Thoracic aorta (tissue), 2 donors: Measurements from ENCODE around the gene LIMCH1. TPM values are rescaled to one million over a fixed set of nuclear protein-coding genes. Genes with fewer than 3 reads are reported as not detected.

Source experiments
- ATAC-seq: fragments of 150-250 bp; one replicate; pipeline ENCODE4 v1.8.0; 2017; ENCODE audit warnings: low read depth; ENCODE audit not compliant: insufficient number of reproducible peaks, low FRiP score
- DNase-seq: peaks from one replicate; pipeline ENCODE4 v3.0.0-alpha.2; 2020; ENCODE audit warnings: low spot score
- H3K27ac ChIP-seq, 2 donors: fragments of 200-600 bp; sonication (generic); 1 replicate in 1 of 2; 2 replicates in 1 of 2; pipeline ENCODE4 v1.5.1; 2016; ENCODE audit warnings: mild to moderate bottlenecking in 2 of 2, moderate library complexity in 2 of 2
- H3K27me3 ChIP-seq: fragments of 200-600 bp; sonication (generic); replicated peaks from 2 replicates; pipeline ENCODE4 v1.6.0; 2016; ENCODE audit warnings: mild to moderate bottlenecking; ENCODE audit not compliant: insufficient read depth
- H3K36me3 ChIP-seq: fragments of 200-600 bp; sonication (generic); one replicate; pipeline ENCODE4 v1.5.1; 2016
- H3K4me1 ChIP-seq, 2 donors: fragments of 200-600 bp; sonication (generic); 1 replicate in 1 of 2; 2 replicates in 1 of 2; pipeline versions ENCODE4 v1.5.1 to v1.6.0; 2016; ENCODE audit warnings: low read depth in 2 of 2, mild to moderate bottlenecking in 1 of 2; ENCODE audit not compliant: control insufficient read depth in 1 of 2
- H3K4me3 ChIP-seq: fragments of 200-600 bp; sonication (generic); 2 replicates; pipeline ENCODE4 v1.5.1; 2016; ENCODE audit warnings: mild to moderate bottlenecking
- H3K9me3 ChIP-seq: fragments of 200-600 bp; sonication (generic); 2 replicates; pipeline ENCODE4 v1.5.1; 2016
- total RNA-seq, 2 donors: library from RNA; depleted of rRNA; stranded (reverse); fragments of >200 nt; gene quantifications; one replicate each; pipeline versions ENCODE4 v1.1.0 to v1.2.3, GENCODE V29; 2016
- TF ChIP-seq, protein P1 (sequence below): fragments of 200-600 bp; sonication (generic); IDR thresholded peaks from one replicate; pipeline ENCODE4 v1.5.1; 2019; ENCODE audit warnings: antibody characterized with exemption

LIMCH1 gene
- total RNA-seq, 2 donors from 2014 or later: 95.3 to 158 TPM

DNA sequence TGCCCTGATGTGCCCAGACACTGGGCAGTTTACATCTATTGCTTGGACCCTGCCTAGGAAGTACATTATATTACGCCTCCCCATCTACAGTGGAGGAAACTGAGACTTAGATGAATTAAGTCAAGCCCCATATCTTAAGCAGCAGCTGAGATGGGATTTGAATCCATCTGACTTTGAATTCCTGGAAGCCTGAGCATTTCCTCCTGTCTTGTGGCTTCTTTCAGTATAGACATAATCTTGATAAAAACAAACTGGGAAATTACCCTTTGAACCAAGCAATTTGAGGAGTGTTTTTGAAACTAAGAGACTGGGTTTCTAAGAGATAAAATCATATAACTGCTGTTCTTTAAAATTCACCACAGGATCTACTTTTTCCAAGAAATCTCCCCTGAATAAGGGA is 18.6 kb downstream of the LIMCH1 start:
- peaks cover 13 to 36% of the 10 kb centered on the region in 2 donors for H3K4me1 ChIP-seq
- no peaks in the 10 kb centered on the region for H3K36me3 ChIP-seq
- no peaks in the 10 kb centered on the region for H3K27me3 ChIP-seq
- no peak overlapping the region for H3K27ac ChIP-seq
- no peak overlapping the region for H3K4me3 ChIP-seq
- TF ChIP-seq, protein P1, sequence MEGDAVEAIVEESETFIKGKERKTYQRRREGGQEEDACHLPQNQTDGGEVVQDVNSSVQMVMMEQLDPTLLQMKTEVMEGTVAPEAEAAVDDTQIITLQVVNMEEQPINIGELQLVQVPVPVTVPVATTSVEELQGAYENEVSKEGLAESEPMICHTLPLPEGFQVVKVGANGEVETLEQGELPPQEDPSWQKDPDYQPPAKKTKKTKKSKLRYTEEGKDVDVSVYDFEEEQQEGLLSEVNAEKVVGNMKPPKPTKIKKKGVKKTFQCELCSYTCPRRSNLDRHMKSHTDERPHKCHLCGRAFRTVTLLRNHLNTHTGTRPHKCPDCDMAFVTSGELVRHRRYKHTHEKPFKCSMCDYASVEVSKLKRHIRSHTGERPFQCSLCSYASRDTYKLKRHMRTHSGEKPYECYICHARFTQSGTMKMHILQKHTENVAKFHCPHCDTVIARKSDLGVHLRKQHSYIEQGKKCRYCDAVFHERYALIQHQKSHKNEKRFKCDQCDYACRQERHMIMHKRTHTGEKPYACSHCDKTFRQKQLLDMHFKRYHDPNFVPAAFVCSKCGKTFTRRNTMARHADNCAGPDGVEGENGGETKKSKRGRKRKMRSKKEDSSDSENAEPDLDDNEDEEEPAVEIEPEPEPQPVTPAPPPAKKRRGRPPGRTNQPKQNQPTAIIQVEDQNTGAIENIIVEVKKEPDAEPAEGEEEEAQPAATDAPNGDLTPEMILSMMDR: no peak
- DNase-seq: no peak
- no peak for ATAC-seq
- H3K9me3 ChIP-seq: no peaks in the 10 kb centered on the region

DNA sequence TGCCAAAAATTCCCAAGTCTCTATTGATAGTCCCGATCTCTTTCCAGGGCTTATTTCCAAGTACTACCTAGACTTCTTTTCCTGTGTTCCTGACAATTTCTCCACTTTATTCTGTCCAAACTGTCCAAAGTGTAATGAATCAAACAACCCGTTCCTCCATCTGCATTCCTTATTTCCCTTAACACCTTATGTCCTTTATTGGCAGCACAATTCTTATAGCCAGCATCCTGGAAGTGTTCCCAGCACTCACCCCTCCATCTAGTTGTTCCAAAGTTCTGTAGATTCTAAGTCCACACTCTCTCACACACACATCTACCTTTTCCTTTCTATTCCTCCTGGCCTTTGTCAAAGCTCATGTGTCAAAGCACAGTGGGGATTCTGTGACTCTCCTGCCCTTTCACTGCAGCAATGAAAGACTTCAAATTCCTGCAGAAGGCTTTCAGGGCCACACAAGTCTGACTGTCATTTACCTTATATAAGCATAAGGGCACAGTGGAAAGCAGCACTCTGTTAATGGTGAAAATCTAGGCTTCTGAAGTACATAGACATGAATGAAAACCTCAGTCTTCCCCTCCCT is 22.1 kb downstream of the LIMCH1 start:
- Histone ChIP-seq H3K4me1 (peaks cover 3 to 30% of the 10 kb centered on the region in 2 donors), H3K27ac (no peak overlapping the region), H3K36me3 (no peaks in the 10 kb centered on the region), H3K4me3 (no peak overlapping the region), H3K9me3 (no peaks in the 10 kb centered on the region), H3K27me3 (no peaks in the 10 kb centered on the region)
- ATAC-seq (no peak), DNase-seq (no peak)
- TF ChIP-seq, protein P1: no peak

DNA sequence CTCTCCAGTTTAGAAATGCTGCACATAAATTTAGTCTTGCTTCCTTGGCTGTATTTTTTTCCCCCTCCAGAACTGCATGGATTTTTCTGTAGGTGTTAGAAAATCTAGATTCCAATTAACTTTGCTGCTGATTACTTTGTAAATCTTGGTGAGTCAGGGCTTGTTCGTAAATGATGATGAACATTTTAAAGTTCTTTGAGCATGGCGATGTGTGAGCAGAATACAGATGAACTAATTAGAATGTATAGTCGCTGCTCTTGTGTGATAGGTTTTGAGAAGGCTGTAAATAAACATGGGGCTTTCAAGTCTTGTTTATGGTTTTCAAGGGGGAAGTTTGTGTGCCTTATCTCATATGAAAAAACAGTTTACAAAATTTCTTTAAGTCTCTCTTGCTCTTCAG is 23.3 kb downstream of the LIMCH1 start:
- TF ChIP-seq, protein P1: no peak
- DNase-seq (no peak), ATAC-seq (no peak)
- no peaks in the 10 kb centered on the region for H3K9me3 ChIP-seq
- no peak overlapping the region for H3K4me3 ChIP-seq
- no peaks in the 10 kb centered on the region for H3K27me3 ChIP-seq
- H3K36me3 ChIP-seq: no peaks in the 10 kb centered on the region
- peaks cover 3 to 34% of the 10 kb centered on the region in 2 donors for H3K4me1 ChIP-seq
- H3K27ac ChIP-seq: no peak overlapping the region

DNA sequence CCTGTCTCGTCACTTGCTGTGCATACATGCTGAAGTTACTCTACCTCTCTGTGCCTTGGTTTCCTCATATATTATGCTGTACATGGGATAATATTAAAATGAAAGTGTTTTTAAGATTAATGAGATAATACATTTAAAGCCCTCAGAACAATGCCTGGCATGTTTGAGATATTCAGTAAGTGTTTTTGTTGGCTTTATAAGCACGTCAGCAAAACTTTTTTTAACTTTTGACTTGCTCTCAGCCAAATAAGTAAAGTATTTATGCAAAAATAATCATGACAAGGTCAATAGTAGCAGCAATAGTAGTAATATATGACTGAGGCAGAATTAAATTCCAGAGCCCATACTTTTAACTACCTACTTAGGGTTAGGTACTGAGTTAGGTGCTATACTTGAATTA is 29.2 kb downstream of the LIMCH1 start:
- H3K4me1 ChIP-seq: peaks cover 14 to 68% of the 10 kb centered on the region in 2 donors
- H3K27ac ChIP-seq: no peak overlapping the region
- no peaks in the 10 kb centered on the region for H3K27me3 ChIP-seq
- H3K9me3 ChIP-seq: no peaks in the 10 kb centered on the region
- ATAC-seq (no peak), DNase-seq (no peak)
- no peaks in the 10 kb centered on the region for H3K36me3 ChIP-seq
- TF ChIP-seq, protein P1: no peak
- no peak overlapping the region for H3K4me3 ChIP-seq

DNA sequence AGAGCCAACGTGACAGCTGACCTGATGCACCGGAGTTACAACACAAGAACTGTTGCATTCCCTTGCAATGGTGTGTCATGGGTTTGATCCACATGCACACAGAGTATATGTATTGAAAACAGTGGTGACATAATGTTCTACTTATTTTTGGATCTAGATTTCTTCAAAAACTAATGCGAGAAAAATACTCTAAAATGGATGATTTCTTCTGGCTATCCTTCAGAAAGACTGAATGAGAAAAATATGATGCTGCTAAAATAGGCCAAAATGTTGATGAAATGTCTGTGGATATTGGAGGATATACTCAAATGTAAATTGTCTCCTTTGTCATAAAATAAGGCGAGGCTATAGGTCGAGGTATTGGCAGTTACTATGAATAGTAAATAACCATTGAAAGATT is 30.4 kb downstream of the LIMCH1 start:
- TF ChIP-seq, protein P1: no peak

More for the DNA sequence above, 30.4 kb downstream of the LIMCH1 start:
- Histone ChIP-seq H3K9me3 (no peaks in the 10 kb centered on the region), H3K4me1 (peaks cover 20 to 78% of the 10 kb centered on the region in 2 donors), H3K4me3 (no peak overlapping the region), H3K27ac (no peak overlapping the region), H3K27me3 (no peaks in the 10 kb centered on the region), H3K36me3 (no peaks in the 10 kb centered on the region)
- DNase-seq (no peak), ATAC-seq (no peak)
